H9 (cell line): ENCODE measurements around the gene CLEC20A. TPM values are rescaled to one million over a fixed set of nuclear protein-coding genes. Genes with fewer than 3 reads are reported as not detected.

Experiments used
- DNase-seq: peaks from one replicate; pipeline ENCODE4 v3.0.0-alpha.2; 2017
- H2AFZ ChIP-seq: one replicate; pipeline ENCODE4 v1.6.1; 2013; ENCODE audit warnings: mild to moderate bottlenecking, low read length, control low read depth, moderate library complexity
- H2AK5ac ChIP-seq: 2 replicates; pipeline ENCODE4 v1.6.1; 2013; ENCODE audit warnings: low read length, control low read depth, mixed read lengths; ENCODE audit not compliant: insufficient read length
- H2BK120ac ChIP-seq: one replicate; pipeline ENCODE4 v1.6.1; 2013; ENCODE audit warnings: low read depth, mild to moderate bottlenecking, low read length, control low read depth, inconsistent platforms; ENCODE audit not compliant: poor library complexity, severe bottlenecking
- H2BK12ac ChIP-seq: 2 replicates; pipeline ENCODE4 v1.6.1; 2013; ENCODE audit warnings: low read length, control low read depth, mixed read lengths, low read depth; ENCODE audit not compliant: insufficient read length
- H2BK15ac ChIP-seq: 2 replicates; pipeline ENCODE4 v1.6.1; 2013; ENCODE audit warnings: low read depth, low read length, control low read depth
- H2BK20ac ChIP-seq: one replicate; pipeline ENCODE4 v1.6.1; 2013; ENCODE audit warnings: low read depth, mild to moderate bottlenecking, low read length, control low read depth, inconsistent platforms; ENCODE audit not compliant: poor library complexity, severe bottlenecking
- H2BK5ac ChIP-seq: 2 replicates; pipeline ENCODE4 v1.6.1; 2013; ENCODE audit warnings: low read length, control low read depth, mixed read lengths; ENCODE audit not compliant: insufficient read length
- H3K14ac ChIP-seq: 2 replicates; pipeline ENCODE4 v1.6.1; 2013; ENCODE audit warnings: low read length, control low read depth; ENCODE audit not compliant: insufficient read depth
- H3K18ac ChIP-seq: 2 replicates; pipeline ENCODE4 v1.6.1; 2013; ENCODE audit warnings: low read depth, mild to moderate bottlenecking, mixed read lengths, low read length, control low read depth; ENCODE audit not compliant: insufficient read length
- H3K23ac ChIP-seq: 2 replicates; pipeline ENCODE4 v1.6.1; 2013; ENCODE audit warnings: low read length, control low read depth, mixed read lengths, low read depth; ENCODE audit not compliant: insufficient read length
- H3K23me2 ChIP-seq: 2 replicates; pipeline ENCODE4 v1.6.1; 2013; ENCODE audit warnings: low read depth, mild to moderate bottlenecking, mixed read lengths, low read length, control low read depth; ENCODE audit not compliant: insufficient read length, poor library complexity, severe bottlenecking
- H3K27ac ChIP-seq: 2 replicates; pipeline ENCODE4 v1.5.1; 2013; ENCODE audit warnings: low read length, control low read depth, mixed read lengths, low read depth; ENCODE audit not compliant: insufficient read length
- H3K27me3 ChIP-seq: 2 replicates; pipeline ENCODE4 v1.6.1; 2013; ENCODE audit warnings: low read length, control low read depth, inconsistent platforms; ENCODE audit not compliant: insufficient read depth
- H3K4ac ChIP-seq: 2 replicates; pipeline ENCODE4 v1.6.1; 2013; ENCODE audit warnings: low read depth, mild to moderate bottlenecking, control low read depth, inconsistent platforms, low read length, moderate library complexity
- H3K4me1 ChIP-seq: 2 replicates; pipeline ENCODE4 v1.6.1; 2013; ENCODE audit warnings: low read length, control low read depth, inconsistent platforms; ENCODE audit not compliant: insufficient read depth
- H3K4me2 ChIP-seq: 2 replicates; pipeline ENCODE4 v1.6.1; 2013; ENCODE audit warnings: low read length, control low read depth, mixed read lengths; ENCODE audit not compliant: insufficient read length, insufficient read depth
- H3K56ac ChIP-seq: 2 replicates; pipeline ENCODE4 v1.6.1; 2013; ENCODE audit warnings: low read depth, mild to moderate bottlenecking, mixed read lengths, low read length, control low read depth; ENCODE audit not compliant: insufficient read length
- H3K79me1 ChIP-seq: 2 replicates; pipeline ENCODE4 v1.6.1; 2013; ENCODE audit warnings: low read depth, mild to moderate bottlenecking, moderate library complexity, low read length, control low read depth, inconsistent platforms; ENCODE audit not compliant: insufficient read depth, poor library complexity, severe bottlenecking
- H3K79me2 ChIP-seq: 2 replicates; pipeline ENCODE4 v1.6.1; 2013; ENCODE audit warnings: low read length, control low read depth, inconsistent platforms; ENCODE audit not compliant: insufficient read depth
- H3K9ac ChIP-seq: 2 replicates; pipeline ENCODE4 v1.6.1; 2013; ENCODE audit warnings: low read length, control low read depth, mixed read lengths; ENCODE audit not compliant: insufficient read length; ENCODE audit errors: extremely low read depth
- H3K9me3 ChIP-seq: one replicate; pipeline ENCODE4 v1.6.1; 2013; ENCODE audit warnings: low read depth, low read length, inconsistent platforms; ENCODE audit not compliant: control insufficient read depth
- H3T11ph ChIP-seq: one replicate; pipeline ENCODE4 v1.6.1; 2013; ENCODE audit warnings: mild to moderate bottlenecking, low read length, control low read depth, inconsistent platforms
- H4K20me1 ChIP-seq: one replicate; pipeline ENCODE4 v1.6.1; 2013; ENCODE audit not compliant: control insufficient read depth, insufficient read length, insufficient read depth
- H4K5ac ChIP-seq: 2 replicates; pipeline ENCODE4 v1.6.1; 2013; ENCODE audit warnings: low read depth, mild to moderate bottlenecking, mixed read lengths, low read length, control low read depth; ENCODE audit not compliant: insufficient read length
- H4K8ac ChIP-seq: replicated peaks from 2 replicates; pipeline ENCODE4 v1.6.1; 2013; ENCODE audit warnings: low read length, control low read depth, mixed read lengths, low read depth; ENCODE audit not compliant: insufficient read length
- H4K91ac ChIP-seq: 2 replicates; pipeline ENCODE4 v1.6.1; 2013; ENCODE audit warnings: low read depth, mild to moderate bottlenecking, moderate library complexity, mixed read lengths, low read length, control low read depth; ENCODE audit not compliant: insufficient read length
- H3K27ac Mint-ChIP-seq, 3 experiments: 2 replicates in 2 of 3; 3 replicates in 1 of 3; pipeline ENCODE4 v1.8.0; 2020 to 2021; ENCODE audit warnings: mixed read lengths in 3 of 3, mild to moderate bottlenecking in 1 of 3, moderate library complexity in 1 of 3
- H3K27me3 Mint-ChIP-seq: 2 replicates; pipeline ENCODE4 v1.8.0; 2021; ENCODE audit warnings: low read depth, mild to moderate bottlenecking, moderate library complexity, mixed read lengths
- H3K36me3 Mint-ChIP-seq, 3 experiments: 2 replicates in 2 of 3; 3 replicates in 1 of 3; pipeline ENCODE4 v1.8.0; 2020 to 2021; ENCODE audit warnings: low read depth in 3 of 3, mixed read lengths in 3 of 3; ENCODE audit not compliant: insufficient read depth in 1 of 3
- H3K4me1 Mint-ChIP-seq, 2 experiments: 2 replicates each; pipeline ENCODE4 v1.8.0; 2020; ENCODE audit warnings: mixed read lengths in 2 of 2
- H3K4me3 Mint-ChIP-seq, 2 experiments: 2 replicates in 1 of 2; 3 replicates in 1 of 2; pipeline ENCODE4 v1.8.0; 2020 to 2021; ENCODE audit warnings: mild to moderate bottlenecking in 2 of 2, mixed read lengths in 2 of 2, moderate library complexity in 1 of 2
- H3K9me3 Mint-ChIP-seq, 2 experiments: 2 replicates in 1 of 2; 3 replicates in 1 of 2; pipeline ENCODE4 v1.8.0; 2020; ENCODE audit warnings: mild to moderate bottlenecking in 2 of 2, mixed read lengths in 2 of 2, moderate library complexity in 1 of 2
- WGBS: extraction: QIAGEN DNeasy Blood & Tissue Kit; methylation state at CpG from one replicate; pipeline ENCODE4 v1.1.7; 2013; ENCODE audit warnings: missing lambda C conversion rate, low lambda C conversion rate, mixed read lengths; ENCODE audit not compliant: insufficient read length; ENCODE audit errors: extremely low coverage; 5-methylcytosine and 5-hydroxymethylcytosine counted together
- total RNA-seq: library from RNA; stranded (reverse); gene quantifications from 2 replicates; pipeline ENCODE4 v1.2.1, GENCODE V29; 2021
- TF ChIP-seq, protein P1 (sequence below): fragments of 200-600 bp; sonication (generic); conservative IDR thresholded peaks from 3 replicates; pipeline ENCODE4 v1.8.0; 2021; ENCODE audit warnings: antibody characterized with exemption, mild to moderate bottlenecking

CLEC20A gene
- total RNA-seq, 1 experiment from 2014 or later: not detected

GRCh38 chr1:178510155-178510554 lies 13.4 kb upstream of the CLEC20A start:
- TF ChIP-seq, protein P1, sequence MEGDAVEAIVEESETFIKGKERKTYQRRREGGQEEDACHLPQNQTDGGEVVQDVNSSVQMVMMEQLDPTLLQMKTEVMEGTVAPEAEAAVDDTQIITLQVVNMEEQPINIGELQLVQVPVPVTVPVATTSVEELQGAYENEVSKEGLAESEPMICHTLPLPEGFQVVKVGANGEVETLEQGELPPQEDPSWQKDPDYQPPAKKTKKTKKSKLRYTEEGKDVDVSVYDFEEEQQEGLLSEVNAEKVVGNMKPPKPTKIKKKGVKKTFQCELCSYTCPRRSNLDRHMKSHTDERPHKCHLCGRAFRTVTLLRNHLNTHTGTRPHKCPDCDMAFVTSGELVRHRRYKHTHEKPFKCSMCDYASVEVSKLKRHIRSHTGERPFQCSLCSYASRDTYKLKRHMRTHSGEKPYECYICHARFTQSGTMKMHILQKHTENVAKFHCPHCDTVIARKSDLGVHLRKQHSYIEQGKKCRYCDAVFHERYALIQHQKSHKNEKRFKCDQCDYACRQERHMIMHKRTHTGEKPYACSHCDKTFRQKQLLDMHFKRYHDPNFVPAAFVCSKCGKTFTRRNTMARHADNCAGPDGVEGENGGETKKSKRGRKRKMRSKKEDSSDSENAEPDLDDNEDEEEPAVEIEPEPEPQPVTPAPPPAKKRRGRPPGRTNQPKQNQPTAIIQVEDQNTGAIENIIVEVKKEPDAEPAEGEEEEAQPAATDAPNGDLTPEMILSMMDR: no peak
- Histone ChIP-seq H3K9ac (no peak overlapping the region), H3K4me2 (no peak overlapping the region), H2BK15ac (no peak overlapping the region), H4K91ac (no peak overlapping the region), H2BK5ac (no peak overlapping the region), H2BK120ac (no peak overlapping the region), H4K20me1 (no peaks in the 10 kb centered on the region), H3K79me1 (no peaks in the 10 kb centered on the region), H3K4ac (no peak overlapping the region), H3K56ac (no peak overlapping the region), H3T11ph (no peak overlapping the region), H3K23me2 (no peaks in the 10 kb centered on the region), H3K27ac (no peak overlapping the region), H4K5ac (no peak overlapping the region), H3K18ac (no peak overlapping the region), H3K79me2 (no peaks in the 10 kb centered on the region), H2AK5ac (no peak overlapping the region), H3K9me3 (no peaks in the 10 kb centered on the region), H3K23ac (no peak overlapping the region), H3K14ac (no peak overlapping the region), H2BK12ac (no peak overlapping the region), H4K8ac (no peak overlapping the region), H3K27me3 (no peaks in the 10 kb centered on the region), H2BK20ac (no peak overlapping the region), H2AFZ (no peak overlapping the region), H3K4me1 (no peaks in the 10 kb centered on the region)
- DNase-seq: no peak
- Mint-ChIP-seq H3K4me3 (no peak overlapping the region), H3K27me3 (peaks cover 4% of the 10 kb centered on the region), H3K9me3 (no peaks in the 10 kb centered on the region), H3K27ac (no peak overlapping the region), H3K36me3 (no peaks in the 10 kb centered on the region), H3K4me1 (peaks cover 0 to 6% of the 10 kb centered on the region in 2 experiments; a peak in 2 of 4 replicates)
- WGBS: no CpG with 5 or more reads among the region's 4 CpGs
